Adipose tissue (tissue), 3 donors: Measurements from ENCODE around the gene PFN1. TPM values are rescaled to one million over a fixed set of nuclear protein-coding genes. Genes with fewer than 3 reads are reported as not detected.

Experiments used
- H3K27ac ChIP-seq: one replicate; pipeline ENCODE4 v1.5.1; 2013; ENCODE audit warnings: low read depth, low read length
- WGBS, 3 donors: extraction: QIAGEN DNeasy Blood & Tissue Kit; methylation state at CpG; one replicate each; pipeline ENCODE4 v1.1.7; 2013; 5-methylcytosine and 5-hydroxymethylcytosine counted together
- polyA plus RNA-seq, 3 donors: library from polyadenylated mRNA; stranded (reverse); fragments of 200-250 nt; gene quantifications; one replicate each; pipeline ENCODE4 v1.2.3, GENCODE V29; 2013
- donor health status: healthy with polysubstance abuse.
- donor health status: Bipolar disorder and iron deficiency.
- donor health status: healthy.

Gene PFN1
- polyA plus RNA-seq, 3 donors = 270 to 1,173 (median 475) TPM

- WGBS, 3 donors = 11 to 21% (median 13%) methylated on average over 9 to 10 of the region's 10 CpGs
These were observed 45.1 kb downstream of the PFN1 start, which contains the start of gene CHRNE for GRCh38 chr17:4903051-4903818. Gene CHRNE (minus strand): TSS chr17:4903098. CDS start chr17:4903063, 35 bp downstream.

GRCh38 chr17:4902540-4902939, 45.8 kb downstream of the PFN1 start:
- H3K27ac ChIP-seq = no peak overlapping the region
- WGBS, 3 donors = 61 to 72% (median 61%) methylated on average over 6 to 8 of the region's 8 CpGs

More at GRCh38 chr17:4903051-4903818, 45.1 kb downstream of the PFN1 start, which contains the start of gene CHRNE:
- no peak within 1 kb of the TSS for H3K27ac ChIP-seq

- no peak overlapping the region for H3K27ac ChIP-seq
- WGBS, 3 donors = 30 to 54% (median 50%) methylated on average over 35 to 48 of the region's 48 CpGs
These were observed 46.5 kb downstream of the PFN1 start for GRCh38 chr17:4901648-4902344.

GRCh38 chr17:4901108-4901647, 47.2 kb downstream of the PFN1 start:
- WGBS, 3 donors = 45 to 62% (median 50%) methylated on average over 37 of the region's 37 CpGs
- no peak overlapping the region for H3K27ac ChIP-seq

GRCh38 chr17:4900231-4901107, 47.9 kb downstream of the PFN1 start:
- H3K27ac ChIP-seq = no peak overlapping the region
- 23 to 51% (median 29%) methylated on average over 65 of the region's 65 CpGs for WGBS, 3 donors

- no peak within 1 kb of the TSS for H3K27ac ChIP-seq
- WGBS, 3 donors = 6 to 13% (median 12%) methylated on average over 53 to 60 of the region's 60 CpGs
These were observed 48.7 kb downstream of the PFN1 start, which contains the start of gene C17orf107 for GRCh38 chr17:4899341-4900230. Gene C17orf107 (plus strand): TSS chr17:4899536. CDS start chr17:4899763, 227 bp downstream.

- H3K27ac ChIP-seq = no peak overlapping the region
- WGBS, 3 donors = 16 to 21% (median 20%) methylated on average over 28 to 34 of the region's 34 CpGs
These were observed 49.4 kb downstream of the PFN1 start for GRCh38 chr17:4898927-4899326.

GRCh38 chr17:4898351-4898750, 50.0 kb downstream of the PFN1 start:
- 39 to 92% (median 86%) methylated on average over 8 of the region's 8 CpGs for WGBS, 3 donors
- no peak overlapping the region for H3K27ac ChIP-seq

GRCh38 chr17:4897785-4898184, 50.5 kb downstream of the PFN1 start:
- H3K27ac ChIP-seq = no peak overlapping the region
- 79 to 91% (median 88%) methylated on average over 3 to 5 of the region's 5 CpGs for WGBS, 3 donors

GRCh38 chr17:4897198-4897687, 51.1 kb downstream of the PFN1 start:
- WGBS, 3 donors = 80 to 84% (median 81%) methylated on average over 10 of the region's 10 CpGs
- no peak overlapping the region for H3K27ac ChIP-seq

GRCh38 chr17:4896332-4897197, 51.8 kb downstream of the PFN1 start:
- 90 to 93% (median 91%) methylated on average over 26 to 27 of the region's 27 CpGs for WGBS, 3 donors
- H3K27ac ChIP-seq = no peak overlapping the region

GRCh38 chr17:4895657-4896331, 52.5 kb downstream of the PFN1 start:
- 74 to 78% (median 76%) methylated on average over 27 of the region's 27 CpGs for WGBS, 3 donors
- H3K27ac ChIP-seq = no peak overlapping the region
